Spleen (tissue), 7 donors: Measurements from ENCODE around the gene KIDINS220.

Experiments
- CTCF ChIP-seq, 11 experiments: fragments of 200-600 bp in 7 of 11; fragments of 450-650 bp in 4 of 11; sonication (generic) in 4 of 11; IDR thresholded peaks in 8 of 11; conservative IDR thresholded peaks in 3 of 11; 1 replicate in 7 of 11; 2 replicates in 4 of 11; pipeline versions ENCODE4 v1.4.0 to v1.8.0; 2016 to 2021; ENCODE audit warnings: antibody characterized with exemption in 11 of 11, inconsistent platforms in 4 of 11, mild to moderate bottlenecking in 1 of 11
- POLR2A ChIP-seq, 3 donors: fragments of 450-650 bp; IDR thresholded peaks; one replicate each; pipeline ENCODE4 v1.5.1; 2017; ENCODE audit warnings: antibody characterized with exemption in 3 of 3, mild to moderate bottlenecking in 1 of 3
- donor health status: DM: no; HTN: no; CAD: no; lungs with moderate emphysema.
- donor health status: DM: no; HTN: no; CAD: no.
- donor health status: DM: no; HTN: no; CAD: no.

GRCh38 chr2:8833853-8834252, 3.6 kb downstream of the KIDINS220 start:
- TF ChIP-seq POLR2A (IDR thresholded peaks at IDR 0.05) (no peak), CTCF (IDR thresholded peaks at IDR 0.05 in 8 of 11, conservative IDR thresholded peaks at IDR 0.05 in 3 of 11) (no peak)
